OCI-LY1 (cell line): ENCODE data around the gene INPPL1.

Source experiments
- H2AFZ ChIP-seq: fragments of 200-600 bp; sonication (generic), shearing (Covaris generic); 2 replicates; pipeline ENCODE4 v1.6.0; 2014; ENCODE audit warnings: antibody characterized with exemption, mild to moderate bottlenecking, low read length
- H3F3A ChIP-seq: fragments of 200-600 bp; sonication (generic), shearing (Covaris generic); 2 replicates; pipeline ENCODE4 v1.6.0; 2014; ENCODE audit warnings: mild to moderate bottlenecking, antibody characterized with exemption, low read length, moderate library complexity; ENCODE audit not compliant: insufficient read depth
- H3K27ac ChIP-seq: fragments of 200-600 bp; sonication (generic); 2 replicates; pipeline ENCODE4 v1.5.1; 2014; ENCODE audit warnings: low read length, mixed run types, mild to moderate bottlenecking, low read depth; ENCODE audit not compliant: poor library complexity, severe bottlenecking
- H3K27me3 ChIP-seq: fragments of 200-600 bp; sonication (generic); 2 replicates; pipeline ENCODE4 v1.6.0; 2014; ENCODE audit warnings: antibody characterized with exemption, mild to moderate bottlenecking, low read length, moderate library complexity; ENCODE audit not compliant: insufficient read depth
- H3K36me3 ChIP-seq: fragments of 200-600 bp; sonication (generic); 2 replicates; pipeline ENCODE4 v1.6.1; 2014; ENCODE audit warnings: mild to moderate bottlenecking, antibody characterized with exemption, low read length, moderate library complexity, mixed read lengths; ENCODE audit not compliant: insufficient read depth
- H3K4me1 ChIP-seq: fragments of 200-600 bp; sonication (generic); 2 replicates; pipeline ENCODE4 v1.5.1; 2014; ENCODE audit warnings: mild to moderate bottlenecking, low read length, moderate library complexity; ENCODE audit not compliant: insufficient read depth, severe bottlenecking
- H3K4me2 ChIP-seq: fragments of 200-600 bp; sonication (generic), shearing (Covaris generic); 2 replicates; pipeline ENCODE4 v1.6.1; 2014; ENCODE audit warnings: low read length
- H3K4me3 ChIP-seq: fragments of 200-600 bp; sonication (generic); 2 replicates; pipeline ENCODE4 v1.5.1; 2014; ENCODE audit warnings: low read length, low read depth, mild to moderate bottlenecking, mixed read lengths; ENCODE audit not compliant: poor library complexity, severe bottlenecking
- H3K79me2 ChIP-seq: fragments of 200-600 bp; shearing (Covaris generic); 2 replicates; pipeline ENCODE4 v1.6.1; 2016; ENCODE audit warnings: mixed run types, low read length, mixed read lengths; ENCODE audit not compliant: insufficient read depth
- H3K9ac ChIP-seq: fragments of 200-600 bp; sonication (generic), shearing (Covaris generic); 2 replicates; pipeline ENCODE4 v1.6.1; 2014; ENCODE audit warnings: mild to moderate bottlenecking, low read length, mixed read lengths
- H3K9me2 ChIP-seq: fragments of 200-600 bp; sonication (generic), shearing (Covaris generic); 2 replicates; pipeline ENCODE4 v1.6.1; 2014; ENCODE audit warnings: low read depth, mild to moderate bottlenecking, low read length, mixed read lengths
- H3K9me3 ChIP-seq: fragments of 200-600 bp; shearing (Covaris generic); 2 replicates; pipeline ENCODE4 v1.6.1; 2014; ENCODE audit warnings: low read length, mixed read lengths
- H4K20me1 ChIP-seq: fragments of 200-600 bp; sonication (generic), shearing (Covaris generic); 2 replicates; pipeline ENCODE4 v1.6.0; 2016; ENCODE audit warnings: mild to moderate bottlenecking, low read length; ENCODE audit not compliant: insufficient read depth
- CTCF ChIP-seq: fragments of 200-600 bp; sonication (generic), shearing (Covaris generic); IDR thresholded peaks from 2 replicates; pipeline ENCODE4 v1.5.1; 2017; ENCODE audit warnings: mild to moderate bottlenecking, antibody characterized with exemption, low read length, moderate library complexity, mixed read lengths
- EZH2 ChIP-seq: fragments of 200-600 bp; sonication (generic), shearing (Covaris generic); IDR thresholded peaks from 2 replicates; pipeline ENCODE4 v1.8.0; 2017; ENCODE audit warnings: borderline replicate concordance, mixed run types, mild to moderate bottlenecking, antibody characterized with exemption, low read length, moderate library complexity, mixed read lengths

INPPL1 gene

GRCh38 chr11:72228844-72229231 lies 4.3 kb downstream of the INPPL1 start:
- no peak overlapping the region for H3K4me2 ChIP-seq
- no peak overlapping the region for H3K4me3 ChIP-seq
- peaks cover 56% of the 10 kb centered on the region for H3K36me3 ChIP-seq
- no peak overlapping the region for H3K27ac ChIP-seq
- no peaks in the 10 kb centered on the region for H3F3A ChIP-seq
- H3K9me3 ChIP-seq, result no peaks in the 10 kb centered on the region
- H3K79me2 ChIP-seq, result no peaks in the 10 kb centered on the region
- H3K27me3 ChIP-seq, result no peaks in the 10 kb centered on the region
- peaks cover 32% of the 10 kb centered on the region for H3K4me1 ChIP-seq
- H3K9ac ChIP-seq, result no peak overlapping the region
- H2AFZ ChIP-seq, result no peak overlapping the region
- H3K9me2 ChIP-seq, result no peaks in the 10 kb centered on the region
- no peaks in the 10 kb centered on the region for H4K20me1 ChIP-seq
- no peak for TF ChIP-seq CTCF
- TF ChIP-seq EZH2, result no peak

GRCh38 chr11:72229336-72229924 lies 4.9 kb downstream of the INPPL1 start:
- Histone ChIP-seq H3K27ac (no peak overlapping the region), H3K36me3 (peaks cover 62% of the 10 kb centered on the region), H3K4me1 (peaks cover 32% of the 10 kb centered on the region), H3K9me3 (no peaks in the 10 kb centered on the region), H3F3A (no peaks in the 10 kb centered on the region), H3K9ac (no peak overlapping the region), H3K4me2 (no peak overlapping the region), H4K20me1 (no peaks in the 10 kb centered on the region), H3K9me2 (no peaks in the 10 kb centered on the region), H3K27me3 (no peaks in the 10 kb centered on the region), H2AFZ (no peak overlapping the region), H3K79me2 (no peaks in the 10 kb centered on the region), H3K4me3 (no peak overlapping the region)
- TF ChIP-seq EZH2, result no peak
- TF ChIP-seq CTCF, result no peak

DNA sequence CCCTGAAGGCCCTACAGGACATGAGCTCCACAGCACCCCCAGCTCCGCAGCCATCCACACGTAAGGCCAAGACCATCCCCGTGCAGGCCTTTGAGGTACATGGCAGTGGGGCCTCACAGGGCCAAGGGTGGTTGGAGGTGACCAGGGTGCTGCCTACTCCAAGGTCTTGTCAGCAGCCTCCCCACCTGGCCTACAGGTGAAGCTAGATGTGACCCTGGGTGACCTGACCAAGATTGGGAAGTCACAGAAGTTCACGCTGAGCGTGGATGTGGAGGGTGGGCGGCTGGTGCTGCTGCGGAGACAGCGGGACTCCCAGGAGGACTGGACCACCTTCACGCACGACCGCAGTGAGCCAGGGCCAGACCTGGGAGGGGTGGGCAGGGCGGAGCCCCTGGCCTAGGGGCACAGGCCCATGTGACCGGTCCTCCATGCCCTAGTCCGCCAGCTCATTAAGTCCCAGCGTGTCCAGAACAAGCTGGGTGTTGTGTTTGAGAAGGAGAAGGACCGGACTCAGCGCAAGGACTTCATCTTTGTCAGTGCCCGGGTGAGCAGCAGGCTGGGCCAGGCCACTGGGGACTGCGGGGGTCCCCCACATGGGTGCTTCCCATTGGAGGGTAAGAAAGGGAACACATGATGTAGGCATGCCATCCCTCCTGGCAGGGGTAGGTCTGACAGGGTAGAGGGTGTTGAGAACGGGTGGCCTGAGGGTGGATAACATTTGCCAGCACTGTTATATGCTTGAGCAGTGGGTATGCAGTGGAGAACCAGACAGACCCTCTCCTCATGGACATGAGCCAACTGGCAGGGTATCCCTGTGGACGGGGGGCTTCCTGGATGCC lies 5.6 kb downstream of the INPPL1 start:
- Histone ChIP-seq H3K9me2 (no peaks in the 10 kb centered on the region), H3K27ac (no peak overlapping the region), H3K9me3 (no peaks in the 10 kb centered on the region), H3K9ac (no peak overlapping the region), H2AFZ (no peak overlapping the region), H3K79me2 (no peaks in the 10 kb centered on the region), H4K20me1 (no peaks in the 10 kb centered on the region), H3K36me3 (peaks cover 69% of the 10 kb centered on the region), H3F3A (no peaks in the 10 kb centered on the region), H3K4me3 (no peak overlapping the region), H3K27me3 (no peaks in the 10 kb centered on the region), H3K4me2 (no peak overlapping the region), H3K4me1 (peaks cover 31% of the 10 kb centered on the region)
- no peak for TF ChIP-seq EZH2
- TF ChIP-seq CTCF, result no peak
